ENCODE measurements around the gene GPATCH2L.

The GPATCH2L gene

GRCh38 chr14:76237349-76237990 is 85.7 kb downstream of the GPATCH2L start:
- no peak for DNase-seq
- Mint-ChIP-seq H3K4me1 (ENCODE audit: low read depth) (no peaks in the 10 kb centered on the region), H3K9me3 (peaks cover 13% of the 10 kb centered on the region), H3K36me3 (ENCODE audit: low read depth) (peaks cover 56% of the 10 kb centered on the region), H3K4me3 (no peak overlapping the region), H3K27me3 (no peaks in the 10 kb centered on the region), H3K27ac (no peak overlapping the region)

- Mint-ChIP-seq H3K36me3 (ENCODE audit: low read depth) (peaks cover 21% of the 10 kb centered on the region), H3K27me3 (peaks cover 4% of the 10 kb centered on the region)
These were observed 93.4 kb downstream of the GPATCH2L start for GRCh38 chr14:76245097-76245496.

GRCh38 chr14:76250302-76250701 is 98.6 kb downstream of the GPATCH2L start:
- Mint-ChIP-seq H3K4me1 (ENCODE audit: low read depth) (no peaks in the 10 kb centered on the region), H3K27ac (no peak overlapping the region), H3K9me3 (no peaks in the 10 kb centered on the region), H3K27me3 (peaks cover 4% of the 10 kb centered on the region), H3K4me3 (no peak overlapping the region), H3K36me3 (ENCODE audit: low read depth) (no peaks in the 10 kb centered on the region)
- no peak for DNase-seq

More at GRCh38 chr14:76245097-76245496, 93.4 kb downstream of the GPATCH2L start:
- Mint-ChIP-seq H3K27ac (no peak overlapping the region), H3K4me1 (ENCODE audit: low read depth) (no peaks in the 10 kb centered on the region), H3K4me3 (no peak overlapping the region), H3K9me3 (peaks cover 23% of the 10 kb centered on the region)
- no peak for DNase-seq

- Mint-ChIP-seq H3K27ac (no peak overlapping the region), H3K27me3 (no peaks in the 10 kb centered on the region), H3K36me3 (ENCODE audit: low read depth) (no peaks in the 10 kb centered on the region), H3K4me3 (no peak overlapping the region), H3K4me1 (ENCODE audit: low read depth) (no peaks in the 10 kb centered on the region), H3K9me3 (no peaks in the 10 kb centered on the region)
- no peak for DNase-seq
These were observed 100.7 kb downstream of the GPATCH2L start for GRCh38 chr14:76252471-76252870.

GRCh38 chr14:76253111-76253510 is 101.4 kb downstream of the GPATCH2L start:
- Mint-ChIP-seq H3K4me1 (ENCODE audit: low read depth) (no peaks in the 10 kb centered on the region), H3K4me3 (no peak overlapping the region), H3K36me3 (ENCODE audit: low read depth) (no peaks in the 10 kb centered on the region), H3K27me3 (no peaks in the 10 kb centered on the region), H3K27ac (no peak overlapping the region), H3K9me3 (no peaks in the 10 kb centered on the region)
- no peak for DNase-seq

GRCh38 chr14:76256545-76256944 is 104.8 kb downstream of the GPATCH2L start:
- no peaks in the 10 kb centered on the region for H3K27me3 Mint-ChIP-seq
- H3K9me3 Mint-ChIP-seq = no peaks in the 10 kb centered on the region
- H3K36me3 Mint-ChIP-seq (ENCODE audit: low read depth) = no peaks in the 10 kb centered on the region
- H3K4me3 Mint-ChIP-seq = no peak overlapping the region
- peaks cover 4% of the 10 kb centered on the region for H3K4me1 Mint-ChIP-seq (ENCODE audit: low read depth)
- no peak overlapping the region for H3K27ac Mint-ChIP-seq
- DNase-seq = no peak

- DNase-seq = no peak
- H3K27ac Mint-ChIP-seq = no peak overlapping the region
- H3K4me3 Mint-ChIP-seq = no peak overlapping the region
- H3K36me3 Mint-ChIP-seq (ENCODE audit: low read depth) = no peaks in the 10 kb centered on the region
- no peaks in the 10 kb centered on the region for H3K27me3 Mint-ChIP-seq
- H3K4me1 Mint-ChIP-seq (ENCODE audit: low read depth) = peaks cover 4% of the 10 kb centered on the region
- H3K9me3 Mint-ChIP-seq = no peaks in the 10 kb centered on the region
These were observed 105.5 kb downstream of the GPATCH2L start for GRCh38 chr14:76257111-76257803.

- no peak for DNase-seq
- H3K4me1 Mint-ChIP-seq (ENCODE audit: low read depth) = peaks cover 4% of the 10 kb centered on the region
- no peak overlapping the region for H3K4me3 Mint-ChIP-seq
- no peaks in the 10 kb centered on the region for H3K36me3 Mint-ChIP-seq (ENCODE audit: low read depth)
- no peaks in the 10 kb centered on the region for H3K9me3 Mint-ChIP-seq
- no peak overlapping the region for H3K27ac Mint-ChIP-seq
- no peaks in the 10 kb centered on the region for H3K27me3 Mint-ChIP-seq
These were observed 106.2 kb downstream of the GPATCH2L start for GRCh38 chr14:76257842-76258397.

GRCh38 chr14:76259029-76259735 is 107.5 kb downstream of the GPATCH2L start:
- Mint-ChIP-seq H3K36me3 (ENCODE audit: low read depth) (no peaks in the 10 kb centered on the region), H3K4me1 (ENCODE audit: low read depth) (peaks cover 4% of the 10 kb centered on the region), H3K27ac (no peak overlapping the region), H3K4me3 (no peak overlapping the region), H3K9me3 (no peaks in the 10 kb centered on the region), H3K27me3 (peaks cover 8% of the 10 kb centered on the region)
- no peak for DNase-seq

GRCh38 chr14:76260749-76261148 is 109.0 kb downstream of the GPATCH2L start:
- no peak overlapping the region for H3K27ac Mint-ChIP-seq
- no peaks in the 10 kb centered on the region for H3K36me3 Mint-ChIP-seq (ENCODE audit: low read depth)
- H3K27me3 Mint-ChIP-seq = peaks cover 22% of the 10 kb centered on the region
- peaks cover 4% of the 10 kb centered on the region for H3K4me1 Mint-ChIP-seq (ENCODE audit: low read depth)
- no peak for DNase-seq
- H3K4me3 Mint-ChIP-seq = no peak overlapping the region
- H3K9me3 Mint-ChIP-seq = no peaks in the 10 kb centered on the region

- peaks cover 28% of the 10 kb centered on the region for H3K27me3 Mint-ChIP-seq
- H3K9me3 Mint-ChIP-seq = no peaks in the 10 kb centered on the region
- peaks cover 4% of the 10 kb centered on the region for H3K4me1 Mint-ChIP-seq (ENCODE audit: low read depth)
- H3K36me3 Mint-ChIP-seq (ENCODE audit: low read depth) = no peaks in the 10 kb centered on the region
- H3K4me3 Mint-ChIP-seq = no peak overlapping the region
- H3K27ac Mint-ChIP-seq = no peak overlapping the region
- DNase-seq = no peak
These were observed 109.7 kb downstream of the GPATCH2L start for GRCh38 chr14:76261371-76261811.

- Mint-ChIP-seq H3K4me3 (no peak overlapping the region), H3K36me3 (ENCODE audit: low read depth) (no peaks in the 10 kb centered on the region), H3K9me3 (no peaks in the 10 kb centered on the region), H3K27ac (no peak overlapping the region), H3K4me1 (ENCODE audit: low read depth) (peaks cover 4% of the 10 kb centered on the region), H3K27me3 (peaks cover 36% of the 10 kb centered on the region)
- no peak for DNase-seq
These were observed 110.9 kb downstream of the GPATCH2L start for GRCh38 chr14:76262641-76263040.
